ENCODE measurements around the gene RASAL2.

Gene RASAL2

DNA sequence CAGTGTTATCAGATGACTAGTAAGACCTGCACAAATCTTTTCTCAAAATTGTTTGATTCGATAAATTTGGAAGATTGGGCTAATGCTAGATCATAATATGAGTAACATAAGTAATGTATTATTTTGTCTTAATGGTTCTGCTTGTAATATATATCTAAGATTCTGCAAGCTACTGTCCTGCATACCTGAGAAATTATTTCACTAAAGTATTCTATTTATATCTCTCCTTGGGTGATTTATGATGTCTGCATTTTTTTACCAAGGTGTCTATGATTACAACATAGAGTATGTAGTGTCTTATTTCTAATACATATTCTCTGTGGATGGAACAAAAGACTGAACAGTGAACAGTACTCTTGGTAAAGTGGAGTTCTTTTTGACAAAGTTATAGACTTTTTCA lies 236.2 kb downstream of the RASAL2 start:
- WGBS, 2 experiments: no CpG with 5 or more reads among the region's 1 CpG
- no peaks in the 10 kb centered on the region for H3K36me3 ChIP-seq (ENCODE audit: control insufficient read depth, insufficient read depth, low read length)
- H3K27ac ChIP-seq (ENCODE audit: insufficient read depth, low read depth, low read length, poor library complexity, severe bottlenecking): no peak overlapping the region
- H3K4me3 ChIP-seq (ENCODE audit: insufficient read depth, low read depth, low read length): no peak overlapping the region
- H3K9me3 ChIP-seq (ENCODE audit: control insufficient read depth, low read length): no peaks in the 10 kb centered on the region
- H3K4me1 ChIP-seq (ENCODE audit: control insufficient read depth, insufficient read depth, low read length): no peaks in the 10 kb centered on the region
- H3K27me3 ChIP-seq (ENCODE audit: control insufficient read depth, insufficient read depth, low read length, poor library complexity, severe bottlenecking): no peaks in the 10 kb centered on the region

DNA sequence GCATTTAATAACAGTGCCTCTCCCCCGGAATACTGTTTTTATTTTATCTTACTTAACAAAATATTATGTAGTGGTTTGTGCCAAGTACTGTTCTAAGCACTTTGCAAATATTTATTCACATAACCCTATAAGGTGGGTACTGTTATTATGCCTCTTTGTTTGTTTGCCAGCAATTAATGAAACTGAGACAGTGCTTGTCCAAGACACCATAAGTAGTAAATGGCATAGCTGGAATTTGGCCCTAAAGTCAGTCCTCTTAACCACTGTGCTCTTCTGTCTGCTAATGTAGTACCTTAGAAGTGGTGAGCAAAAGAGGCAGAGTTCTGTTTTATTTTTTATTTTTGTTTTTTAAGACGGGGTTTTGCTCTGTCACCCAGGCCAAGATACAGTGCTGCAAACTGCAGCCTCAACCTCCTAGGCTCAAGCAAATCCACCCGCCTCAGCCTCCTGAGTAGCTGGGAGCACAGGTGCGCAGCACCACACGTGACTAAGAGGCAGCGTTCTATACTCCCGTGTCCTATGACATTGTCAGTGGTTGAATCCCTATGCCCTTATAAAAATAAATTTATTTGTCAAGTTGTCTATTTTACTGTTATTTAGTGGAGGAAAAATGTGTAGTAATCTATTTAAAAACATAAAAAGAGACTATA lies 237.1 kb downstream of the RASAL2 start:
- Histone ChIP-seq H3K27ac (ENCODE audit: insufficient read depth, low read depth, low read length, poor library complexity, severe bottlenecking) (no peak overlapping the region), H3K9me3 (ENCODE audit: control insufficient read depth, low read length) (no peaks in the 10 kb centered on the region), H3K4me3 (ENCODE audit: insufficient read depth, low read depth, low read length) (no peak overlapping the region), H3K4me1 (ENCODE audit: control insufficient read depth, insufficient read depth, low read length) (no peaks in the 10 kb centered on the region), H3K27me3 (ENCODE audit: control insufficient read depth, insufficient read depth, low read length, poor library complexity, severe bottlenecking) (no peaks in the 10 kb centered on the region), H3K36me3 (ENCODE audit: control insufficient read depth, insufficient read depth, low read length) (no peaks in the 10 kb centered on the region)
- WGBS, 2 experiments: 86 to 93% methylated on average over 5 to 6 of the region's 7 CpGs

DNA sequence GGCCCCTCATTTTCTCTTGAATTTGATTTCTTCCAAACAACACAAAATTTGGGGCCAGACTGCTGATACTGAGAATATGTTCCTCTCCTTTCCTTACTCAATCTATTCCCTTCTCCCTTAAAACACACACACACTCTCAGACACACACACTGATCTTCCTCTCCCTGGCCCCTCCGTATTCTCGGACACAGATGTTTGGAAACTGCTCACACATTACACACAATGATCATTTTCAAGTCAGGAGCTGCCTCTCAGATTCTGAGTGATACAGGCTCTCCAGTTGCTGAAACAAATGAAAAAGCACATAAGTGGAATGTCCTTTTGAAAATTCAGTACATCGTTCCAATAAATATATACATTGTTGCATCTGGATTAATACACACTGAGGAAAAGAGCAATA lies 241.5 kb downstream of the RASAL2 start:
- Histone ChIP-seq H3K27me3 (ENCODE audit: control insufficient read depth, insufficient read depth, low read length, poor library complexity, severe bottlenecking) (no peaks in the 10 kb centered on the region), H3K4me3 (ENCODE audit: insufficient read depth, low read depth, low read length) (no peak overlapping the region), H3K27ac (ENCODE audit: insufficient read depth, low read depth, low read length, poor library complexity, severe bottlenecking) (no peak overlapping the region), H3K36me3 (ENCODE audit: control insufficient read depth, insufficient read depth, low read length) (no peaks in the 10 kb centered on the region), H3K4me1 (ENCODE audit: control insufficient read depth, insufficient read depth, low read length) (peaks cover under 1% of the 10 kb centered on the region), H3K9me3 (ENCODE audit: control insufficient read depth, low read length) (no peaks in the 10 kb centered on the region)
- 91 to 93% methylated on average over 2 to 3 of the region's 3 CpGs for WGBS, 2 experiments

DNA sequence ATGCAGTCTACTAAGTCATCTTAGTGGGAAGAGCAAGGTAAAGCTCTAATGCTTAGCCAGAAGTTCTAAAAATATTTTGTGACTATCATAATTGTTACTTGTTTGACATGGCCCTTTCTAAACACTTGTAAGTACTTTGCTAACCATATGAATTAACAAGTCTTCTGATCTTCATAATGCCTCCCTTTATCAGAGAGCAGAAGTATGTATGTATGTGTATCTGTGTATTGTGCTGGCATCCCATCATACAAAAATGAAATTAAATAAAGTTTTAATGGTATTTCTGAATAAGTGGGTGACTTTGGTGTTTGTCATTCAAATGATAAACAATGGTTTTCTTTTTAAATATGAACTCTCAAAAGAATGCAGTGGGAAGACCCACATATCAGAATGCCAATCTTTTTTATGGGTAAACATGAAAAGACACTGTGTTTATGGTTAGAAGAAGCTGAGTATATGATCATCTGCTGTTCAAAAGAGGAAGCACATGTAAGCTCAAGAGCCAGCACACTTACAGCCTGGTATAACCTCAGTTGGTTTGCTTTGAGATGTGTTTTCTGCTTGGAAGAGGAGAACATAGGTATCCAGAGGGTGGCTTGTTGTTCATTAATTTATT lies 243.3 kb downstream of the RASAL2 start:
- H3K4me3 ChIP-seq (ENCODE audit: insufficient read depth, low read depth, low read length): no peak overlapping the region

DNA sequence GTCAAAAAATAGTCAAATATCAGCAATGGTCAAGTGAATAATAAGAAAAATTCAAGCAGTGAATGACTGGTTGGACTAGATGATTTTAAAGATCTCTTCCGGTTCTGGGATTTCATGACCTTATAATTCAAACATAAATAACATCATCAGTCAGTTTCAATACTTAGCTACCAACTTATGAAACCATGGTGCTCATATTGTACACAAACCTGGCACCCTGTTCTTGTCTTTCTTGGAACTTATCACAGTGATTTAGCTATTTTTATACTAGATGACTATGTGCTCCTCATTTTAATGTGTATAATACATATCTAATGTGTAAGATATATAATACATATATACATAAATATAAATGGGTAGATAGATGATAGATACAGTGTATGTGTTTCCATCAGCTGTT lies 245.9 kb downstream of the RASAL2 start:
- Histone ChIP-seq H3K4me1 (ENCODE audit: control insufficient read depth, insufficient read depth, low read length) (peaks cover 29% of the 10 kb centered on the region), H3K27me3 (ENCODE audit: control insufficient read depth, insufficient read depth, low read length, poor library complexity, severe bottlenecking) (no peaks in the 10 kb centered on the region), H3K9me3 (ENCODE audit: control insufficient read depth, low read length) (no peaks in the 10 kb centered on the region), H3K27ac (ENCODE audit: insufficient read depth, low read depth, low read length, poor library complexity, severe bottlenecking) (no peak overlapping the region), H3K4me3 (ENCODE audit: insufficient read depth, low read depth, low read length) (no peak overlapping the region), H3K36me3 (ENCODE audit: control insufficient read depth, insufficient read depth, low read length) (no peaks in the 10 kb centered on the region)
- 83 to 89% methylated on average over 1 of the region's 1 CpG for WGBS, 2 experiments

More for the DNA sequence above, 243.3 kb downstream of the RASAL2 start:
- Histone ChIP-seq H3K27ac (ENCODE audit: insufficient read depth, low read depth, low read length, poor library complexity, severe bottlenecking) (no peak overlapping the region), H3K36me3 (ENCODE audit: control insufficient read depth, insufficient read depth, low read length) (no peaks in the 10 kb centered on the region), H3K27me3 (ENCODE audit: control insufficient read depth, insufficient read depth, low read length, poor library complexity, severe bottlenecking) (no peaks in the 10 kb centered on the region), H3K4me1 (ENCODE audit: control insufficient read depth, insufficient read depth, low read length) (peaks cover 15% of the 10 kb centered on the region), H3K9me3 (ENCODE audit: control insufficient read depth, low read length) (no peaks in the 10 kb centered on the region)

DNA sequence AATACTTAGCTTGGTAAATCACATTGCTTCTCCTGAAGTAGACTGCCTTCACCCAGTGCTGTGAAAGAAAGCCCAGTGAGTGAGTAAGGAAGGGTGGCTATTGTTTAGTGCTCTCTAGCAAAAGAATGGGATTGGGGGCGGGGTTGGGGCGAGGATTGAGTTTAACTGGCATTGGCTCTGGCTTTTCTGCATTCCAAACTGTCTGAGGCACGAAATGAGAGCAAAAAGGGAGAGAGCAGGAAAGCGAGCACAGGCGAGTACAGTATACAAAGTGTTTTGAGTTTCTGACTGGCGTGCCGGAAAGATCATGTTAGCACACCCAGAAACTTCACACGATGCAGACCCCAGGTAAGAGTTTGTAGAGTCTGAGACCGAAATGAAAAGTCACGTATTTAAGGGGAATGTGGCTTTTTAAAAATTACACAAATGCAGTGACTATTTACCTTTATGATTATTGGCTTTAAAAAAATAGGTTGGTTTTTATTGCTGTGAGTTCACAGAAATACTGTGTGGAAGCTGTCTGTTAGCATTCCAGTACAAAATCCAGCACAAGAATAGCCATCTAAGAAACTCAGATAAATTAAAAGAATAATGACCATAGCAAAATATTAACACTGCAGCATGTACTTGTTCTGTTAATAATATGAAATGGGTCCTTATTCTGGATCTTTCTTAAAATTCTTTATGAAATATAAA lies 247.5 kb downstream of the RASAL2 start:
- Histone ChIP-seq H3K4me3 (ENCODE audit: insufficient read depth, low read depth, low read length) (peak overlapping the region; percentile 28), H3K9me3 (ENCODE audit: control insufficient read depth, low read length) (no peaks in the 10 kb centered on the region), H3K4me1 (ENCODE audit: control insufficient read depth, insufficient read depth, low read length) (peaks cover 35% of the 10 kb centered on the region), H3K27me3 (ENCODE audit: control insufficient read depth, insufficient read depth, low read length, poor library complexity, severe bottlenecking) (no peaks in the 10 kb centered on the region), H3K36me3 (ENCODE audit: control insufficient read depth, insufficient read depth, low read length) (no peaks in the 10 kb centered on the region), H3K27ac (ENCODE audit: insufficient read depth, low read depth, low read length, poor library complexity, severe bottlenecking) (peak overlapping the region; percentile 76)
- WGBS, 2 experiments: 4 to 11% methylated on average over 8 to 10 of the region's 10 CpGs

DNA sequence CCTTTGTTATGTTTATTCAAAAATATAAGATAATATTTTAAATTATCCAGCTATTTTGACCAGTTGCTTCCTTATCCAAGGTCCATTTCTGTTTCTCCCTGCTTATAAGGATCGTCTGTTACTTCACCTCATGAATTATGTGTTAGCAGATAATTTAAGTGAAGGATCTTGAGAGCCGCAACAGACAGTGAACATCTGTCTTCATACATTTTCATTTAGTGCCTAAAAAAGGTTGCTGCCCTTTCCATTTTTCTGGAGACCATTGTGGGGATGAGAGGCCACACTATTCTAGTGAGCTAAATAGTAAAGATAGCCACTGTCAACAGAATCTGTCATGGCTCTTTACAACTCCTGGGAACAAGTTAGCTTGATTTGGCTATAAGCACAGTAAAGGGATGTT lies 248.8 kb downstream of the RASAL2 start:
- H3K27ac ChIP-seq (ENCODE audit: insufficient read depth, low read depth, low read length, poor library complexity, severe bottlenecking): peak overlapping the region; percentile 17
- no peak overlapping the region for H3K4me3 ChIP-seq (ENCODE audit: insufficient read depth, low read depth, low read length)
- H3K27me3 ChIP-seq (ENCODE audit: control insufficient read depth, insufficient read depth, low read length, poor library complexity, severe bottlenecking): no peaks in the 10 kb centered on the region
- H3K36me3 ChIP-seq (ENCODE audit: control insufficient read depth, insufficient read depth, low read length): no peaks in the 10 kb centered on the region
- H3K9me3 ChIP-seq (ENCODE audit: control insufficient read depth, low read length): no peaks in the 10 kb centered on the region
- peaks cover 35% of the 10 kb centered on the region for H3K4me1 ChIP-seq (ENCODE audit: control insufficient read depth, insufficient read depth, low read length)
- WGBS, 2 experiments: 75 to 86% methylated on average over 1 to 2 of the region's 2 CpGs

DNA sequence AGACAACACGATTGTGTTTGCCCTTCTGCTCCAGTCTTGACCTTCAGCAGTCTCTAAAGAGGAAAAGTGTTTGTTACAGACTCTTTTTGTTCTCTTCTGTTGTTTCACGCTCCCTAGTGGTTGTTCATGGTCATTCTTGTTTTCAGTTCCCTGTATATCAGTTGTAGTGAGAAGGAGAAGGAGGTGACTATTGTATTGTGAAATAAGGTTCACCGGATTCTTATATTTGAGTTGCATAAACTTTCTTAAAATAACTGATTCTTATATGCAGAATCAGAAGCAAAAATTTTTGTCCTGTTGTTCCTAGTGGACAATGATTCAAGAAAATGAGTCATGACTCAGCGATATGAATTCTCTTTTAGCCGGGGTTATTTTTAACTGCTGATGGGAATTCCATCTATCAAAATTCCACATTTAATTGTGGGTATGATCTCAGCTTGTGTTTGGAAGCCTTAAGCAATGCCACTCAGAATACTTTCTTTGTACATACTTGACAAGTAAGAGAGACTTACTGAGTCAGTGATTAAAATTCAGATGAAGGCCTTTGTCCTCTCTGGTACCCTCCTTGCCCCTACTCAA lies 250.7 kb downstream of the RASAL2 start:
- H3K27ac ChIP-seq (ENCODE audit: insufficient read depth, low read depth, low read length, poor library complexity, severe bottlenecking): peak overlapping the region; percentile 31
- H3K9me3 ChIP-seq (ENCODE audit: control insufficient read depth, low read length): no peaks in the 10 kb centered on the region
- no peak overlapping the region for H3K4me3 ChIP-seq (ENCODE audit: insufficient read depth, low read depth, low read length)
- WGBS, 2 experiments: 40 to 48% methylated on average over 3 to 5 of the region's 5 CpGs
- peaks cover 35% of the 10 kb centered on the region for H3K4me1 ChIP-seq (ENCODE audit: control insufficient read depth, insufficient read depth, low read length)
- H3K36me3 ChIP-seq (ENCODE audit: control insufficient read depth, insufficient read depth, low read length): no peaks in the 10 kb centered on the region
- no peaks in the 10 kb centered on the region for H3K27me3 ChIP-seq (ENCODE audit: control insufficient read depth, insufficient read depth, low read length, poor library complexity, severe bottlenecking)

DNA sequence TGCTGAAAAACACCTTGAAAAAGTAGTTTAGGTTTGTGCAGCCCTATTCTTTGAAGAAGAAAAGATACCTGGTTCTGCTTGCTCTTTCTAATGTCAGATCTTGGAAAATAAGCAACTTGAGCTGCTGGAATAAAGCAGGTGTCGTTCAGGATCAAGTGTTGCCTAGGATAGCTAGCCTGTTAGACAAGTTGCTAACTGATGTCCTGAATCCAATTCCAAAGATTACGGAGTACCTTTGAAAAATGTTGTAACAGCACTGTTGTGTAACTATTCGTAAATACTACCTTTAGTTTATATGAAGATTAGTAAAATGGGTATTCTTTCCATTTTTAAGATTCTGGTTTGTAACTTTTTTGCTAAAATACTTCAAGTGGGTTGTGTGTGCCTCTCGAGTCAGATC lies 251.3 kb downstream of the RASAL2 start:
- 89 to 90% methylated on average over 4 of the region's 4 CpGs for WGBS, 2 experiments
- Histone ChIP-seq H3K27ac (ENCODE audit: insufficient read depth, low read depth, low read length, poor library complexity, severe bottlenecking) (no peak overlapping the region), H3K9me3 (ENCODE audit: control insufficient read depth, low read length) (no peaks in the 10 kb centered on the region), H3K4me3 (ENCODE audit: insufficient read depth, low read depth, low read length) (no peak overlapping the region), H3K27me3 (ENCODE audit: control insufficient read depth, insufficient read depth, low read length, poor library complexity, severe bottlenecking) (no peaks in the 10 kb centered on the region), H3K4me1 (ENCODE audit: control insufficient read depth, insufficient read depth, low read length) (peaks cover 35% of the 10 kb centered on the region), H3K36me3 (ENCODE audit: control insufficient read depth, insufficient read depth, low read length) (no peaks in the 10 kb centered on the region)

DNA sequence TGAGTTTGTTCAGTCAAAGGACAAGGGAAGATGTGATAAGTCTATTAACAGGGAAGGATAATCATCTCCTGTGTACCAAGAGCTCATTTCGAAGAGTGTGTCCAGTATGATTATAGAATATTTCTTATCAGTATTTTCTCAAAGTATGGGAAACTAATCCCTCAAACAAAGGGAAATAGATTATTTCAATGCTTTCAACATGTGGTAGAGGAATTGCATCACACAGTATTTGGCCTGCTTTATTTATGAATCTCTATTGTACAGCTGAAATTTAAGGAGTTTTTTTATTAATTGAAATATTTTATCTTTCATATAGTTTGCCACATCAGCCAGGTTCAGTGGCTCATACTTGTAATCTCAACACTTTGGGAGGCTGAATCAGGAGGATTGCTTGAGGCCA lies 251.9 kb downstream of the RASAL2 start:
- Histone ChIP-seq H3K9me3 (ENCODE audit: control insufficient read depth, low read length) (no peaks in the 10 kb centered on the region), H3K4me3 (ENCODE audit: insufficient read depth, low read depth, low read length) (no peak overlapping the region), H3K36me3 (ENCODE audit: control insufficient read depth, insufficient read depth, low read length) (no peaks in the 10 kb centered on the region), H3K27ac (ENCODE audit: insufficient read depth, low read depth, low read length, poor library complexity, severe bottlenecking) (no peak overlapping the region), H3K27me3 (ENCODE audit: control insufficient read depth, insufficient read depth, low read length, poor library complexity, severe bottlenecking) (no peaks in the 10 kb centered on the region), H3K4me1 (ENCODE audit: control insufficient read depth, insufficient read depth, low read length) (peaks cover 31% of the 10 kb centered on the region)
- 100% methylated on average over 1 of the region's 1 CpG; no CpG with 5 or more reads in 1 of the 2 experiments for WGBS, 2 experiments
